CD4-positive, alpha-beta T cell treated with Interleukin-12 subunit alpha and Interleukin-12 subunit beta, for 1 hour (primary cell): ENCODE measurements around the gene CYP46A1.

Experiments
- DNase-seq: peaks from one replicate; pipeline ENCODE4 v3.0.0-alpha.2; 2020

The CYP46A1 gene

DNA sequence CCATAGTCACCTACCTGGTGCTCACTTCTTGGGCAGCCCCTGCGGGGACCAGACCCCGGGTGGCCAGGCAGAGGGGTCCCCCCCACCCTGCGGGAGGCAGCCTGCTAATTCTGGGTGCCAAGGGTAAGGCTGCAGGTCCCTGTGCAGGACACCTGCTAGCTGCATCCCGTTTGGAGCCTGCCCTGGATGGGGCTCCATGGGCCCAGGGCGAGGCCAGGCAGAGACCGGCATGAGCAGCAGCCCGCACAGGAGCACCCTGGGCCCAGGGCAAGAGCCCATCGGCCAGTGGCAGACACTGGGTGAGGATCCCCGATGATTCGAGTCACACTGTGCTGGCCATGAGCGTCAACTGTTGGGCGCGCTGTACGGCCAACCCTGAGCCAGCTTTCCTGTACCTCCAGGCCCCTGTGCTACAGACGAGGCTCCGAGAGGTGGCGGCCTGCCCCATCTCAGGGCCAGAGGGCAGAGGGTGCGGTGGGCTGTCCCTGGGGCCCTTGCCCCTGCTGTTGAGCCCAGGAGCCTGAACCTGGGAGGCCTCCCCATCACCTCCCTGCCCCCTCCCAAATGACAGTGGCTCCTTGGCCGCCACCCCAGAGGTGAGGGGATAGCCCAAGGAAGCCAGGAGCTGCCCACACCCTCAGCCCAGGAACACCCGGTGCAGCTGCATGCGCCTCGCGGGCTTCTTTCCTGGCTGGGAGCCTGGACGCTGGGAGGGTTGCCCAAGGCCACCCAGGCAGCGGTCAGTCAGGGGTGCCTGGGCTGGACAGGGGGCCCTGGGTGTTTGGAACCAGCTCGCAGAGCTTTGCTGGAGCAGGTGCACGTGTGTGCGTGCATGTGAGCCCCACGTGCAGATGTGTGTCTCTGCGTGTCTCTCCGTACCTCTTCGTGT, 47.7 kb downstream of the CYP46A1 start:
- no peak for DNase-seq

DNA sequence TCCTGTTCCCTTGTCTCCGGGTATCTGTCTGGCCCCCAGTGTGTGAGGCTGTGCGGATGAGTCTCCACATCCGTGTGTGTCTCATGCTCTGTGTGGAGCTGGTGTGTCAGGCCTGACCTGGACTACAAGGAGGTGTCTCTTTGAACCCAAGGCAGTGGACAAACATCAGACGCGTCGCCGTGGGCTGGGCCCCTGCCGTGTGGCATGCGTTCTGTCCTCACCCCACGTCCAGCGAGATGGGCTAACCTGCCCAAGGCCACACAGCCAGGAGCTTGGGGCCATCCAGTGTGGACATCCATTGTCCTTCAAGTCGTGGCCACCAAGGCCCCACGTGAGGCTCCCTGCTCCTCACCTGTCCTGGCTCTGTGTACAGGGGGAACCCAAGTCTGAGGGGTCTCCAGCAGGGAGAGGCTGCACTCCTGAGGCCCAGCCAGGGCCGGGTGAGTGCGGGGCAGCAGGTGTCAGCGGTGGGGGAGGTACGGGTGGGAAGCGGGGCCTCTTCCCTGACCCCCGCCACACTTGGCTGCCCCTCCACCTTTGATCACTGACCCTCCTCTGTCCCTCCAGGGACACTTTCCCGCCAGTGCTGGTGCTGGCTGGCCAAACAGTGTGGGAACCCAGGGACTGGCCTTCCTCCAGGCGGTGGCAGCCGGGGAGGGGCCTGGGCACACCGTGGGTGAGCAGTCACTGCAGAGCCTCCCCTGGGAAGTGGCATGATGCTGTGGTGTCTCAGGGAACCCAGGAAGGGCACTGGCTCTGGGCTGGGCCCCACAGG, 48.5 kb downstream of the CYP46A1 start:
- DNase-seq = no peak

DNA sequence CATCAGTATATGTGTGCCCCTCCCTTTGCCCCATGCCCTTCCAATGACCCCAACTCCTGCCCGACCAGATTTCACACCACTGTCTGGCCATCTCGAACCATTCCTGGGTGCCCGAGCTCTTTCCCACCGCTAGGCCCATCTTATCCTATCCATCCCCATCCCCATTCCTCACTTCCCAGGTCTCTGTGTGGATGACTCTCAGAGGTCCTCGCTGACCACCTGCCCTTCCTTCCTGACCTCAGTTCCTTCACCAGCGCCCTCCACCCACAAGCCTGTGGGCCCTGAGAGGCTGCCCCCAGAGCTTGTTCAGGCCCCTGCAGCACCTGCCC, 49.1 kb downstream of the CYP46A1 start:
- DNase-seq = no peak

DNA sequence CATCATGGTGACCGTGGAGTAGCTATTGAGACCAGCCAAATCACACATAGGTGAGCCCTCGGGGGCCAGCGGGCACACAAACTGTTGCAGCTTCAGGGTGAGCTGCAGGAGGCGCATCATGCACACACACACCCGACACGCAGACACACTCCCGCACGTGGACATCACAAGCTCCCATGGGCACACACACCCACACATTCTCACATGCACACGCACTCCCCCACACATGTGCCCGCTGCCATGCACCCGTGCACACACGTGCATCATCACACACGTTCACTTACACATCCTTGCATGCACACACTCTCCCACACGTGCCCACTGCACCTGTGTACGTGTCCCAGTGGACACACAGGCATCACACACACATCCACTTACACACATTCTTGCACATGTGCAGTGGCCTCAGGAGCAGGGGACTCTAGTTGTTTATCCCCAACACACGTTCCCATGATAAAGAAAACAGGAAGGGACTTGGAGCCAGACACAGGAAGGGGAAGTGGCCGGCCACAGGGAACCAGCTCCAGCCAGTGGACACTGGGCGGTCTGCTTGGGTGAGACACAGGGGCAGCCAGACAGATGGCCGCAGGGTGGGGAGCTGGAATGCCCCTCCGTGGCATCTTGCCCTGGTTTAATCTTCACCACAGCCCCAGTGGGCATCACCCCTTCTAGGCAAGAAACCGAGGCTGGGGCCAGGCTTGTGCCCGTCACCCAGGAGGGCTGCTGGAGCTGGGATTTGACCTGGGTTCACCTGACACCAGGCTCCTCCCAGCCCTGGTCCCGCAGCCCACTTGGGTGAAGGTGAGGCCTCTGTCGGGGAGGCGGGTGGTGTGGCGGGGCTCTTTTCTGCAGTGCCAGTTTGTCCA, 49.7 kb downstream of the CYP46A1 start:
- DNase-seq = no peak

DNA sequence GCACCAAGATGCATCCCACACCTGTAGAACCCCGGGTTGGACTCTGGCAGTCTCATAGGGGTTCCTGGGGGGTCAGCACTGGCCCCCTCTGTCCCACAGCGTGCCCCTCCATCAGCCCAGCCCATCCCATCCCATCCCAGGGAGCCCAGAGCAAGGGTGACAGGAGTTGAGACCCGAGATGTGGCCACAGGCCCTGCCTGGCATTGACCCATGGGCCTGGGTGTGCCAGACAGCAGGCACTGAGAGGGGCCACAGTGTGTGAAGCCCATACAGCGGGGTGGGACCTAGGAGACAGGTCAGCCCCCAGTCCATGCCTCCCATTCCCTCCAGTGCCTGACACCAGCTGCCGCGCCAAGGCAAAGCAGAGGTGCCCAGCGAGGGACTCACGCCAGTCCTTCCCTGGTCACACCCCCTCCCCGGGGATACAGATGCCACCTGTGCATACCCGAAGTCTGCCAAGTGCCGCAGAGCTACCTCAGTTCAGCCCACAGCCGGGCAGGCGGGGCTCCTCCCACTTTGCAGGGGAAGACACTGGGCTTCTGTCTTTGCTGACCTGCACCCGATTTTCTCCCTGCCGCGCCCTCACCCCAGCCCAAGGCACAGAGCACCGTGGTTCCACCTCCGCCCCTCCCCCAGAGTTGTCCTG, 50.4 kb downstream of the CYP46A1 start:
- DNase-seq = no peak

DNA sequence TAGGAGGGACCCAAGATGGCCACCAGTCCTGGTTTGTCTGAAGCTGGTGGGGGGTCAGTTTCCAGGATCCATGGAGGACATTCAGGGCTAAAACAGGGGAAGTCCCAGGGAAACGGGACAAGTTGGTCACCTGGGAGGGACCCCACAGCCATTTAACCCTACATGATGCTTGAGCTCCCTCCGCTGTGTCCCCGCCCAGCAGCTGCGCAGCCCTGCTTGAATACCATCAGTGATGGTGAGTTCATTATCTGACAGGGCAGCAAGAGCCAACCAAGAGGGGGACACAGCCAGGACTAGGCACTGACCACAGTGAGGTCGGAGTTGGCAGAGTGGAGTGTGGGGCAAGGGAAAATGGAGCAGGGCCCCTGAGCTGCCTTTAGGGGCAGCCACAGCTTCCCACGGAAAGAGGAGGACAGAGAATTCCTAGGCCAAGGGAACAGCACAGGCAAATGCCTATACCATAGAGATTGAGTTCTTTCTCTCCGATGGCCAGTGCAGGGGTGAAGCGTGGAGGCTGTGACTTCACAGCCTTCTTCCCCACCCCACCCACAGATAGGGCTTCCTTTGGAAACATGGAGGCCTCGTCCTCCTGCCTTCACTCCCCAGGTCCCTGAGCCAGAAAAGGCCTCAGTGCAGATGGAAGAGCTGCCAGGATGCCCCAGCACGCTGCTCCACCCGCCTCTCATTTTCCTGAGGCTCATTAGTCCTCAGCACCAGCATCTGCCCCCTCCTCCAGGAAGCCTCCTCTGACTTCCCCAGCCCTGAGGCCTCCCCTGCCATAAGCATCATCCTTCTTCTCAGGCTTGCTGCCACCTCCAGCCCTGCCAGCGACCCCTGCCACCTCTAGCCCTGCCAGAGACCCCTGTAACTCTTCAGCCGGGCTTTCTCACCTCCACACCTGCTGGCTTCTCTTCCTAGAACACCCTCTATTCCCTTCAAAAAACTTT, 51.4 kb downstream of the CYP46A1 start:
- no peak for DNase-seq

DNA sequence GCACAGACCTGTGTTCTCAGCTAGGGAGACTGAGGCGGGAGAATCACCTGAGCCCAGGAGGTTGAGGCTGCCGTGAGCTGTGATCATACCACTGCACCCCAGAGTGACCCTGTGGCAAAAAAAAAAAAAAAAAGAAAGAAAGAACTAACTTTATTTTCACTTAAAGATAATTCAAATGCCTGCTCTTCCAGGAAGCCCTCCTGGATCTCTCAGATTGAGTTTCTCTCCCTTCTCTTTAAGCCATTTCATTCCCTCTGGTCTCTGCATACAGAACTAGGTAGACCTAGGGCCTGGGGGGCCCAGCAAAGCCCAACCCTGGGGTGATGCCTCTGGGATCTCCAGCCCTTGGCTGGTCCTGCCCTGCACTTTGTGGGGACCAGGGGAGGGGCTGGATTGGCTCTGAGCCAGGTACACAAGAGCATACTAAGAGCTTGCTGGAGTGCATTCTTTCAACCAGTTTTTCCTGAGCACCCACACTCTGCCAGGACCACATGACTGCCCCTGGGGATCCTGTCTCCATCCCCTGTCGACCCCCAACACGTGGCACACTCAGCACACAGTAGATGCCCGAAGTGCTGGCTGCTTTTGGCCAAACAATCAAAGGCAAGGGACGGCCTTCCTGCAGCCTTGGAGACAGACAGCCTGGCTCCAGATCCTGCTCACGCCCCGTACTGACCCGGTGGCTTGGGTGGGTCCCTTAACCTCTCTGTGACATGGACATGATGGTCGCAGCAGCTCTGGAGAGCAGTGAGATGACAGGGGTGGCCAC, 52.7 kb downstream of the CYP46A1 start:
- DNase-seq = no peak

DNA sequence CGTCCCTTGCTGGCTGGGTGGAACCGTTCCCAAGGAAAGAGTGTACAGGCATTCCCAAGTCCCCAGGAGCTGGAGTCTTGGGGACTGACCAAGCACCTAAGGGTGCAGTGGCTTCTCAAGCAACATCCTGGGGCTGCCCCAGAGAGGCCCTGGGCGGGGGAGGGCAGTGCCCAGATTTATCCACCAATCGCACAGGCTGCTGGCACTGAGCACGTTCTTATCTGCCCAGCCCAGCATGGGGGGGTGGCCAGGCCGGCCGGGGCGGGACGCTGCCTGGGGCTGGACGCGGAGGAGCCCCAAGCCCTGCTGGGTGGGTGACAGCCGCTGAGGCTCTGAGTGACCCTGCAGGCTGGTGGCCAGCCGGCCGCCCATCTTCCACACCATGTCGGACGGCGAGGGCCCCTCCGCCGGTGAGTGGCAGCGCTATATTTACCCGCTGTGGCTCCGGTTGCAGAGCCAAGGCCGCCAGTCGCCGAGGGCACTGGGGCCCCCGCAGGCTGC, 53.4 kb downstream of the CYP46A1 start:
- no peak for DNase-seq

DNA sequence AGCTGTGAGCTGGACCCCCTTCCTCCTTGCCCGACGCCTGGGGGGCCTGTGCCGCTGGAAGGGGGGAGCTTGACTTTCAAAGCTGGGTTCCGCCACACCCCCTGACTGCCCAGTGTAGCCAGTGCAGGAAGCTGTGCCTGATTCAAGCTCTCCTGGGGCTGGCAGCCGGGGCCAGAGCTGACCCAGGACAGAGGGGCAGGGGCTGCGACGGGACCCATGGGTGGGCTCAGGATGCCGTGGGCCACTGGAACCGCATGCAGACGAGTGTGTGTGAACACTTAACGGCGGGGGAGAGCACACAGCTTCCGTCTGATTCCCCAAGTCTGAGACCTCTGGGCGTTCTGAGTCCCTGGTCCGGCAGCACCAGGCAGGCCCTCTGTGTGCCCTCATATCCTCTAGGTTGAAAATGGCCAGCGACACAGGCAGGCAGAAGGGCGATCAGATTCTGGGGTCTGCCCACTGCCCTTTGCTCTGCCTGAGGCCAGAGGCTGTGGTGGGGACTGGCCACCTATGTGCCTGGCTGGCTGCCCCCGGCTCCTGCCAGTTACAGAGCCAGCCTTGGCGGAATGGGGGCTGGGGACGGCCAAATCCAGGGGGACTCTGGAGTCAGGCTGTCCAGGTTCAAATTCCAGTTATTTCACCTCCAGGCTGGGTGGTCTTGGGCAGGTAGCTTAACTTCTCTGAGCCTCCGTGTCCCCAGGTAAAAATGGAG, 54.0 kb downstream of the CYP46A1 start:
- DNase-seq = no peak

DNA sequence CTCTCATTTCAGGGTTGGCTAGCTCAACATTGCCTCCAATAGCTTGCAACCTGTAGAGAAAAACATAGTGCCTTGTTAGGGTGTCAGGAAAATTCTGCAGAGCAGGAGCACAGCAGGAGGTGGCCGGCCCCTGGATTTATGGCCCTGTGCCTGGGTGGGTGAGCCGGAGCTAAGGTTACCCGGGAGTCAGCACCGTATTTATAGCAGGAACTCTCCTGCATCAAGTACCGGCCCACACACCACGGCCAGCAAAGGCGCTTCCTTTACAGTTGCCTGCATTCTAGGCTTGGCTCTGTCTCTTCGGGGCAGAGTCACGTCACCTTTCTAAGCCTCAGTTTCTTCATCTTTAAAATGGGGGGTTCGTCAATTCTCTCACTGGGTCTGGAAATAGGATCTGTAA, 56.3 kb downstream of the CYP46A1 start:
- DNase-seq = no peak

DNA sequence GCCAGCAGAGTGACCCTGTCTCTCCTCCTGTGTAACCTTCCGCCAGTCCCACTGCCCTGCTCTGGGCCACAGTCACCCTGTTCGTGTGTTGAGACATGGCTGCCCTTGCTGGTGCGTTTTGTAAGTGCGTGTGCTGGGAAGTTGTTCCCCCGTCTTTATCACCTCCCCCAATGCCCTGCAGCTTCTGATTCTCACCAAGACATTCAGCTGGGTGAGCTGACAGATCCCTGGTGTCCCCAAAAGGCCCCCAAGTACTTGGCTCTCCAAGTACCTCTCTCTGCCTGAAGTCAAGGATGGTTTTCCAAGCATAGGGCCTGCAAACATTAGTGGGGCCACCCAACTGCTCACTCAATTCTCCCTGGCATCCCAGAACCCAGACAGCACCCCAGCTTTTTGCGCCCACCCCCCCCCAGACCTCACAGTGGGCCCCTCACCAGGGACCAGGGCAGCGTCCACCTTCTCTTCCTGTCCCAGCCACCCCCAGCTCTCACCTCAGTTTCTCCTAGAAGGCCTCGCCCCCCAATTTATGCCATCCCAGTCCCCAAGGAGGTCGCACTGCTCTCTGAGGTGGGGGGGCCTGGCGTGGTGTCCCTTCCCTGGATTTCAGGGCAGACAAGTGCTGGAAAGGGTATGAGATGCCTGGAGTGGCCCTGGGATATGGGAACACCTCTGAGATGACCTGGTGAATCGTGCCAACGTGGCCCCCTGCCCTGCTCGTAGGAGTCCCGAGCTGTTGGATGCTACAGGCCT, 57.3 kb downstream of the CYP46A1 start:
- DNase-seq = no peak

DNA sequence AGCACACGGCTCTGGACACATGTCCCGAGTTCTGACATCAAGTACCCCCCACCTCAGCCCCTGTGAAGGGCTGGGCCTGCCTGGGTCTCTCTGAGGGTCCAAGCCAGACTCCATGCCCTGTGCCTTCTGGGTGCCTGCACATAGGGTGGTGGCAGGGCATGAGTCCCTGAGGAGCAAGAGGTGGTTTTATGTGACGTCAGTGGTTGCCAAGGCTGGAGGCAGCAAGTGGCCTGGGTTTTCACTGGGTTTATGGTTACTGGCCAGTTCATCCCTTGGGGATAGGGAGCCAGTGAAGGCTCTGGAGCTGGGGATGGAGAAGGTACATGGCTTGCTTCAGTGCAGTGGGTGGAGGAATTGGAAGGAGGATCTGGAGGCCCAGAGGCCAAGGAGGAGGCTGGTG, 58.0 kb downstream of the CYP46A1 start:
- DNase-seq = no peak

DNA sequence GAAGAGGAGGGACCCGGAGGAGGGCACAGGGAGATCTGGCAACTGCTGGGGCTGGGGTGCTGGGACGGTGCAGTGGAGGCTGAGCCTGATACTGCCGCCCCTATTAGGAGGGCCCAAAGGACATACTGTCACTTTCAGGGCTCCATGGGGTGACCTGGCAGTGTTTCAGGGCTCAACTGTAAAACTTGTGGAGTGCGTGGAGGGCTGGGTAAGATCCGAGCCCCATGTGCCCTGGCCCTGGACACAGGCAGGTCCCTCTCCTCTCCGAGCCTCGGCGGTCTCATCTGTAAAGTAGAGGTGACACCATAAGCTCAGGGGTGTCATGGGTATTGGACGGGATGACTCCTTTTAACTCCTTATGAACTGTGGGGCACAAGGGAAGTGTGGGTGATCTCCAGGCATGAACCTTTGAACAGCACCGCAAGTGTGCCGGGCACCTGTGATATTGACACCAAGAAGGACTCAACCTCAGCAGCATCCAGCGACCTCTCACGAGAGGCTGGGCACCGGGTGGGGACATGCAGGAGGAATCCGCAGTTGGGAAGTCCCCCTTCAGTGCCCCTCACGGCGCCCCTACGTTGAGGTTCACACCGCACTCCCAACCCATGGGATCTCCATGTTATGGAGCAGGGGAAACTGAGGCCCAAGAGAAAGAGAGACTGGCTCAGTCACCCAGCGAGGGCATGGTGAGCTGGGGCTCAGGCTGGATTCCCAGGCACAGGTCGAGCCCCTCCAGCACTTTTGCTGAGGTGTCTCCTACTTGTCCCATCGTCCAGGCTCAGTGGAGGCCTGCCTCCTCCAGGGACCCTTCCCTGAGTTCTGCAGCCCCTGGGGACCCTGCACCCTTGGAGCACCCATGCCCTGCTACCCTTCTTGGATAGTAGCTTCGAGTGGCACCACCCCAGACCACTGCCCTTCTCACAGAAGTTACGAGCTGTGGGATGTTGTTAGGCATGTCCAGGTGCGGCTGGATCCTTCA, 58.7 kb downstream of the CYP46A1 start:
- DNase-seq = no peak

DNA sequence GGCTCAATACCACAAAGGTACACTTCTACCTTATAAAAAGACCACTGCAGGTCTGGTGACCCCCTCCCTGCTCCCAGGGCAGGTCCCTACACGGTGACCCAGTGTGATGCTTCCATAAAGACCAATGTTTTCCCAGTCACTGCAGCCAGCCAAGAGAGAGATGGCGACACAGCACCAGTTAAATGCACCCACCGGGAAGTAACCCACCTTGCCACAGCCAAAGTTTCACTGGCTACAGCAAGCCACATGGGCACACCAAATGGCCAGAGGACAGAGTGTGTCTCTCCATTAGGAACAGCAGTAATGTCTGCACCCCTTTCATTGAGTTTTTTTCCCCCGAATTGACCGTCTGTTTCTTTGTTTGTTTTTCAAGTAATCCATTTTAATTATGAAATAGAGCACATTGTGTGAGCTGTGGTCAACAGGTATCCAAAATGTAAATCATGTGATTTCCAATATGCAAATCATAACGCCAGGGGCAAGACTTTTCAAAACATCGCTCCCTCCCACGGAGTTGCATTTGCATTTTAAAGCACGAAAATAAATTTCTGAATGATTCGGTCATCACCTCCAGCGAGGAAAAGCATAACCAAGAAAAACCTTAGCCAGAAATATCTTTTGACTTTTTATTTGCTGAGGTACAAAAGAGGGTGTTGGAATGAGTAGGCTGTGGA, 60.2 kb downstream of the CYP46A1 start:
- no peak for DNase-seq

DNA sequence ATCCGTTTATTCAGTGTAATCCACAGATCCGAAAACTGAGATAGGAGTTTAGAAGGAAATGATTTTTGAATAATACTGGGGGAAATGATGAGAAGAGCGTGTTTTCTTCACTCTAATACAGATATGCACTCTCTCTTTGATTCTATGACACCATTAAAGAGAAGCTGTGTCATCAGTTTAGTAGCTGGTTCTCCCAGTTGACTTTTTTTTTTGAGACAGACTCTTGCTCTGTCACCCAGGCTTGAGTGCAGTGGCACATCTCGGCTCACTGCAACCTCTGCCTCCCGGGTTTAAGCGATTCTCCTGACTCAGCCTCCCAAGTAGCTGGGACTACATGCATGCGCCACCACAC, 60.8 kb downstream of the CYP46A1 start:
- no peak for DNase-seq

DNA sequence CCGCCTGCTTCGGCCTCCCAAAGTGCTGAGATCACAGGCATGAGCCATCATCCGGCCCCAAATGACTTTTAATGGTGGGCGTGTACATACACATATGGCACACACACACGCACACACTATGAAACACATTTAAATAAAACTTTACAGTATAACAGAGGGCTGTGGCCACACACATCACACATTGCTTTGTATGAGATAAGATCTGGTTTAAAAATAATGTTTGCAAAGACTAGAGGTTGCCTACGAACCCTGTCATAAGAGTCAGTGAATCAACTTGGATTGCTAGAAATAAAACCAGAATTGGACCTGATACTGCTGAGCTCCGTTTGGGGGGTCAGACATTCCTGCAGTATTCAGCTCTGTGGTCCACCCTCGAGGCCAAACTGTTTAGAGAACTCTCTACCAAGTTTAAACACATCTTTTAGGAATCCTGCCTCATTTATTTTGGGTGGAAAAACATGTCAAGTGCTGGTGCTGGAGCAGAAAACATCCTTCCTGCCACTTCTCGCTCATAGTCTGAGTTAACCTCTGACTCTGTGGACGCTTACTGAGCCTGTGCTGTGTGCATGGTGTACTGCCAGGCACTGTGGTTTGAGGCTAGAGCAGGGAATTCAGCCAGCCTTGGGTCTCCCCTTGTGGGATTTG, 61.3 kb downstream of the CYP46A1 start:
- no peak for DNase-seq

DNA sequence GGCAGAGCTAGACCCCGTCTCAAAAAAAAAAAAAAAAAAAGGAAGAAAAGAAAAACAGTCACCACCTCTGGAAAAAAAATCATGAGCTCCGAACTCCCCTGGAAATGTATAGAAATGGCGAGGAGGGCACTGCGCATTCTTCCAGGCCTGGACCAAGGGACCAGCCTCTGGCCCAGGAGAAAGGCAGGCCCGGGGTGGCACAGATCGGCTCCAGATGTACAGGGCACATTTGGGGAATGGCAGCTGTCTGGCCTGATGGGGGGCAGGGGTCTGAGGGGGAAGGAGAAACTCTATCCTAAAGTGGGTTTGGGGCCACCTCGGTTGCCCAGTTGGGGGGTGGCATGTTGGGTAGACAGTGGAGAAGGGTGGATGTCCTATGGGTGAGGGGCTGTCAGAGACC, 63.1 kb downstream of the CYP46A1 start:
- DNase-seq = no peak
